CD4-positive, alpha-beta T cell (primary cell): ENCODE results near the gene NR1D1. TPM values are rescaled to one million over a fixed set of nuclear protein-coding genes. Genes with fewer than 3 reads are reported as not detected.
A peak's percentile ranks its signal among the peaks of the same experiment; 100 is the strongest.

Experiments used
- ATAC-seq: fragments of 200-7000 bp; cut with Tn5 transposase; one replicate; pipeline ENCODE4 v1.10.0; 2022; ENCODE audit warnings: mild to moderate bottlenecking; ENCODE audit not compliant: poor library complexity
- CTCF ChIA-PET: fragments of 350-600 bp; sonication (Branson Sonifier 250); formaldehyde crosslinking; loops from one replicate; lab custom pipeline; 2021; ENCODE audit warnings: antibody characterized with exemption, inconsistent platforms; lab: Charles Lee
- POLR2A ChIA-PET: fragments of 350-600 bp; sonication (Branson Sonifier 250); formaldehyde crosslinking; loops from one replicate; lab custom pipeline; 2021; ENCODE audit warnings: antibody characterized with exemption, inconsistent platforms; lab: Charles Lee
- DNase-seq, 14 experiments: peaks; one replicate each; pipeline ENCODE4 v3.0.0-alpha.2; 2013 to 2020; ENCODE audit warnings: mixed read lengths in 2 of 14
- H3K27ac ChIP-seq, 2 donors: one replicate each; pipeline versions ENCODE4 v1.5.1 to v1.7.0; 2013; ENCODE audit warnings: low read length in 2 of 2, low read depth in 1 of 2, mild to moderate bottlenecking in 1 of 2
- H3K27me3 ChIP-seq, 2 experiments: 1 replicate in 1 of 2; 2 replicates in 1 of 2; pipeline versions ENCODE4 v1.6.1 to v1.7.0; 2013; ENCODE audit warnings: low read length in 2 of 2, control low read depth in 1 of 2, mild to moderate bottlenecking in 1 of 2, moderate library complexity in 1 of 2; ENCODE audit not compliant: insufficient read depth in 2 of 2, control insufficient read depth in 1 of 2
- H3K36me3 ChIP-seq: one replicate; pipeline ENCODE4 v1.6.1; 2013; ENCODE audit warnings: low read length, control low read depth; ENCODE audit not compliant: insufficient read depth
- H3K4me1 ChIP-seq: one replicate; pipeline ENCODE4 v1.6.1; 2013; ENCODE audit warnings: low read length, control low read depth; ENCODE audit not compliant: insufficient read depth
- H3K4me3 ChIP-seq: one replicate; pipeline ENCODE4 v1.5.1; 2013; ENCODE audit warnings: mild to moderate bottlenecking, low read length, moderate library complexity
- H3K9me3 ChIP-seq, 2 experiments: 1 replicate in 1 of 2; 2 replicates in 1 of 2; pipeline versions ENCODE4 v1.6.1 to v1.7.0; 2013; ENCODE audit warnings: low read length in 2 of 2, mild to moderate bottlenecking in 2 of 2, control low read depth in 1 of 2, moderate library complexity in 1 of 2; ENCODE audit not compliant: control insufficient read depth in 1 of 2, insufficient read depth in 1 of 2
- H3K27ac Mint-ChIP-seq: one replicate; pipeline ENCODE4 v1.8.0; 2020; ENCODE audit warnings: mixed read lengths
- H3K27me3 Mint-ChIP-seq: one replicate; pipeline ENCODE4 v1.8.0; 2021; ENCODE audit warnings: mixed read lengths
- H3K36me3 Mint-ChIP-seq: one replicate; pipeline ENCODE4 v1.8.0; 2021; ENCODE audit warnings: low read depth, mixed read lengths
- H3K4me1 Mint-ChIP-seq: one replicate; pipeline ENCODE4 v1.8.0; 2021; ENCODE audit warnings: low read depth, mixed read lengths
- H3K4me3 Mint-ChIP-seq: one replicate; pipeline ENCODE4 v1.8.0; 2020; ENCODE audit warnings: mild to moderate bottlenecking, mixed read lengths
- H3K9me3 Mint-ChIP-seq: one replicate; pipeline ENCODE4 v1.8.0; 2020; ENCODE audit warnings: mixed read lengths
- CTCF ChIP-seq: fragments of 200-600 bp; IDR thresholded peaks from one replicate; pipeline ENCODE4 v1.8.0; 2022; ENCODE audit warnings: antibody characterized with exemption, mild to moderate bottlenecking
- intact Hi-C, 2 experiments: fragments of 100-400 bp; cut with DNase I in 1 of 2; cut with micrococcal nuclease in 1 of 2; formaldehyde crosslinking; loops; one replicate each; pipeline versions ENCODE4 v1.15.1 to v1.9.0; 2023 to 2025; cut with DNase I, micrococcal nuclease
- total RNA-seq, 174 experiments: library from RNA in 2 of 174; stranded (reverse) in 2 of 174; gene quantifications; one replicate each; pipeline ENCODE4 v1.2.3 and lab custom pipeline; 2021 to 2026

NR1D1 gene
- total RNA-seq, 2 experiments from 2014 or later: 29.6 to 34.1 TPM

GRCh38 chr17:40139566-40140058 lies 39.2 kb upstream of the NR1D1 start:
- Mint-ChIP-seq H3K4me1 (peaks cover 46% of the 10 kb centered on the region), H3K4me3 (peak overlapping the region; percentile 95), H3K9me3 (no peaks in the 10 kb centered on the region), H3K36me3 (peaks cover 60% of the 10 kb centered on the region), H3K27ac (peak overlapping the region; percentile 99), H3K27me3 (peaks cover 5% of the 10 kb centered on the region)
- DNase-seq (peak in 2 of 14 experiments; percentile 4), ATAC-seq (peak; percentile 21)
- TF ChIP-seq CTCF: no peak
- peak overlapping the region; percentile 91 to 93 for H3K27ac ChIP-seq
- intact Hi-C loops: loop anchor here (1.0 to 5.0 kb wide), 9 partner anchors 16 to 77 kb away; partner anchors contain the start of genes RAPGEFL1 (in 1 of the 2) and THRA (in 1 of the 2)
- H3K27me3 ChIP-seq: no peaks in the 10 kb centered on the region
- peak overlapping the region; percentile 59 for H3K4me3 ChIP-seq
- ChIA-PET POLR2A (interaction anchor here (0.7 to 5.3 kb wide), 26 partner anchors 9 to 1549 kb away, joined by 3 to 118 read pairs (median 6); partner anchors contain the start of genes CDK12, EIF1, MED24 and MSL1), CTCF (interaction anchor here (1.1 to 2.9 kb wide), 4 partner anchors 16 to 29 kb away, joined by 4 to 19 read pairs (median 11); no protein-coding TSS in a partner anchor)
- peaks cover 57% of the 10 kb centered on the region for H3K36me3 ChIP-seq
- no peaks in the 10 kb centered on the region for H3K9me3 ChIP-seq
- H3K4me1 ChIP-seq: peaks cover 38% of the 10 kb centered on the region

DNA sequence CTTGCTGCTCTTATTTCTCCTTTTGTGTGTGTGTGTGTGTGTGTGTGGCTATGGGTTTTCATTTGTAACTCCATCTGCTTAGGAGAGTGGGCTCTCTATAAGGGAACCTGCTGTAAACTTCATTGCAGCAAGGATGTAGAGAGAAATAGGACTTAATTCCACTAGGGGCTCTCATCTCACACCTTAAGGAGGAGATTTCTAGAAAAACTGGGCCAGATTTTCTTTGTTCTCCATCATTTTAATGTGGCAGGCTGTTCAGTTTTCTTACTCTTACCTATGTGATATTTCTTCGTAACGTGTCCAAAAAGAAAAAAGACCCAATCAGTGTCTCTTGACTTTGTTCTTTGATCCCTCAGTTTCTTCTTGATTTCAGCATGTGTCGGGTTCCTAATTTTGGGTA lies 35.4 kb upstream of the NR1D1 start:
- no peaks in the 10 kb centered on the region for H3K27me3 ChIP-seq
- DNase-seq (no peak), ATAC-seq (no peak)
- H3K9me3 Mint-ChIP-seq: no peaks in the 10 kb centered on the region
- peaks cover 21% of the 10 kb centered on the region for H3K4me1 ChIP-seq
- H3K4me1 Mint-ChIP-seq: peaks cover 40% of the 10 kb centered on the region
- ChIA-PET POLR2A (interaction anchor here (0.6 to 4.1 kb wide), 3 partner anchors 13 to 128 kb away, joined by 3 to 28 read pairs (median 4); partner anchors contain the start of gene MSL1), CTCF (no interaction called here)
- peak overlapping the region; percentile 60 for H3K27ac Mint-ChIP-seq
- H3K27me3 Mint-ChIP-seq: peaks cover 5% of the 10 kb centered on the region
- intact Hi-C loops: no loop called here
- H3K36me3 ChIP-seq: peaks cover 65% of the 10 kb centered on the region
- H3K9me3 ChIP-seq: no peaks in the 10 kb centered on the region
- H3K27ac ChIP-seq: no peak overlapping the region
- no peak overlapping the region for H3K4me3 Mint-ChIP-seq
- peaks cover 76% of the 10 kb centered on the region for H3K36me3 Mint-ChIP-seq
- no peak for TF ChIP-seq CTCF
- no peak overlapping the region for H3K4me3 ChIP-seq

DNA sequence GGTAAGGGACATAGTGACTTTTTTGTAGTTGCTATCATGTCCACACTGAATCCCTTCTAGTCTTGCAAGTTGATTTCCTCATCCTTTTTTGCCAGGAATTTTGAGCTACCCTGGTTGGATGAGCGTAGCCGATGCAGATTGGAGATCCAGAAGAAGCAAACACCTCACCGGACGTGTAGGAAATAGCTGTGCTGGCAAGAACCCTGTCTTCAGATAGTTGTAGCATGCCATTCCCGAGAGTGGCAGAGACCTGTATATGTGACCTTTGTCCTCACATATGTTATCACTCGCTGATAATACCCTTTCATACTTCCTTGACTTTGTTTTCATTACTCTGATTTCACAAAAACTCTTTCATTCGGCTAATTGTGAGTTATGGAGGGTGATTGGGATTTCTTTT lies 33.8 kb upstream of the NR1D1 start:
- intact Hi-C loops: no loop called here
- ChIA-PET POLR2A (interaction anchor here (0.6 to 4.1 kb wide), 4 partner anchors 11 to 156 kb away, joined by 3 to 28 read pairs (median 3); partner anchors contain the start of gene MSL1), CTCF (interaction anchor here (1.1 to 1.5 kb wide), 4 partner anchors 10 to 58 kb away, joined by 3 to 5 read pairs (median 4); no protein-coding TSS in a partner anchor)
- ATAC-seq: no peak
- no peaks in the 10 kb centered on the region for H3K27me3 ChIP-seq
- Mint-ChIP-seq H3K4me1 (peaks cover 24% of the 10 kb centered on the region), H3K9me3 (no peaks in the 10 kb centered on the region), H3K36me3 (peaks cover 77% of the 10 kb centered on the region), H3K27ac (peak overlapping the region; percentile 53), H3K4me3 (no peak overlapping the region), H3K27me3 (no peaks in the 10 kb centered on the region)
- no peaks in the 10 kb centered on the region for H3K9me3 ChIP-seq
- H3K36me3 ChIP-seq: peaks cover 82% of the 10 kb centered on the region
- DNase-seq: no peak
- no peak for TF ChIP-seq CTCF
- no peak overlapping the region for H3K4me3 ChIP-seq
- peaks cover 13% of the 10 kb centered on the region for H3K4me1 ChIP-seq
- no peak overlapping the region for H3K27ac ChIP-seq
